Eye (tissue), 1 donor: ENCODE data around the gene MELTF.

Experiments used
- DNase-seq: peaks from one replicate; pipeline ENCODE4 v3.0.0-alpha.2; 2015

Gene MELTF

GRCh38 chr3:197008436-197009209 lies 21.0 kb downstream of the MELTF start:
- no peak for DNase-seq

DNA sequence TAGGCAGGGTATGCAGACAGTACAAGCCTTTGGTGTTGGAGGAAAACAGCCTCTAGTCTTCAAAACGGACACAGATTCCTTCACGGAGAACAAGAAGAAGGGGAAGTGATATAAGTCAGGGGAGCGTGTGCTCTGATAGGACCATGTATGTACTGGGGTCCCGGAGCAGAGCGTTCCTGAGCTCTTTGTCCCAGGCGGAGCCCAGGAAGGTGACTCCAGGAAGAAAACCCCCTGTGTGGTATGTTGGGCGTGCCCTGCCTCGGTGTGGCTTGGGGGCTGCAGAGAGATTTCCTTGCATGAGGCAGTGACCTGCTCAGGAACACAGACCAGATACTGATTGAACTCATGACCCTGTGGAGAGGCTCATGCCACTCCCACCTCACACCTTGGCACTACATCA lies 21.7 kb downstream of the MELTF start:
- DNase-seq = no peak

DNA sequence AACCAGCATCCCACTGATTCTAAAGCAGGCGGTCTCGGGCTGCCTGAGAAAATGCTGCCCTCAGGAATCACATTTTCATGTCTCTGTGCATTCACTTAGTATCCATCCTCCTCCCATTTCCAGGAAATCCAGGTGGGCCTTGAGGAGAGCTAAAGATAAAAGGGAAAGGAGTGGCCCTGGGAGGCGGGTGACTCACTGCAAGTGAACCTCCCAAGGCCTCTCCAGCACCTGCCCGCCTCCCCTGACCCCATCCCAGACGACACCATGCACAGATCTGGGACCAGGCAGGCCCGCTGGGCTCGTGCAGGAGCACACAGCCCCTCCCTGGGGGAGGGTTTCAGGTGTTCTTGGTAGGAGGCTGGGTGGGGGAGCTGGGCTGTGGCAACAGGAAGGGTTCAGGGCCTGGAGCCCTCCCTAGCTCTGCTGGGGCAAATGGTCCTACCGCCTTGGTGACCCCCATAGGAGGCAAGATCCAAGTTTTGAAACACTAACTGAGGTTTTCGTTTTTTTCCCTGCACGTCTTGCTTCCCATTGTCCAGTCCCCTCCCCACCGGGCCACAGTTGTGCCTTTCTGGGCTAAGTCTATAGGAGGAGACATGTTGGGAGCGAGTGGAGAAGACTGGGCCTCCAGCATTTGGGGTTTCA lies 22.2 kb downstream of the MELTF start:
- DNase-seq = no peak

DNA sequence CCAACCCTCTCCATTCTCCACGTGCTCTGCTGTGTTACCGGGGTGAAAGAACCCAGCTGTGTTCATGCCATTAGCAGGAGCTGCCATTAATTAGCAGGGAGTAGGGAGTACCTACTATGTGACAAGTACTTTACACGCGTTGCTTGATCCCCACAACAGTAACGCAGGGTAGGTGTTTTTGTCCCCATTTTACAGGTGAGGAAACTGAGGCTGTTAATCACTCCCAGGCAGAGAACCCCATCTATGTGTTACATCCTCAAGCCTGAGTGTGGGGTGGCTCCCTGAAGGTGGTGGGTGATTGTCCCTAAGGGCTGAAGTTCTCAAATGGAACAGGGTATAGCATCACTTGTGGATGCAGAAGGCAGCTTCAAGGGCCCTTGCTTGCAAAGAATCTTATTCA lies 22.8 kb downstream of the MELTF start:
- DNase-seq = no peak

DNA sequence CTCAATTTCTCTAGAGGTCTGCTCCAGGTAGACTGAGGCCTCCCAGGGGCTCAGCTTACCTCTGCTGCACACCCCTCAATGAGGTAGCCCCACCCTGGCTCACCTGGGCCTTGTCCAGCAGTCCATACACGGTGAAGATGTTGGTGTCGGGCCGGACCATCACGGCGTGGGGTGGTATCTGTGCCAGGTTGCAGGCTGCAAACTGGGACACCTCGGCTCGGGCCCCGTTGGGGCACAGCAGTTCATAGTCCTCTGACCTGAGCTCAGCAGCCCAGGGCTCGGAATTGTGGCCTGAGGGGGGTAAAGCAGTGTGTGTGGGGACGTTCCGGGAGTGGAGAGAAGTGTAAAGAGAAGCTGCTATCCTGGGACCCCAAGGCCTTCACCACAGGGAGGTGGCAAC lies 23.2 kb downstream of the MELTF start:
- no peak for DNase-seq

- DNase-seq = peak; percentile 71
Observed at GRCh38 chr3:197003461-197004385, 25.9 kb downstream of the MELTF start.

- peak; percentile 87 for DNase-seq
Observed at GRCh38 chr3:197002701-197003454, 26.7 kb downstream of the MELTF start.

- DNase-seq = peak; percentile 70
Observed at GRCh38 chr3:197001972-197002700, 27.5 kb downstream of the MELTF start.

GRCh38 chr3:197001106-197001971 lies 28.3 kb downstream of the MELTF start:
- peak; percentile 22 for DNase-seq

- DNase-seq = no peak
Observed at GRCh38 chr3:197000211-197000610, 29.4 kb downstream of the MELTF start.

GRCh38 chr3:196998966-196999760 lies 30.5 kb downstream of the MELTF start:
- DNase-seq = no peak

GRCh38 chr3:196997311-196997710 lies 32.3 kb downstream of the MELTF start:
- DNase-seq = no peak

DNA sequence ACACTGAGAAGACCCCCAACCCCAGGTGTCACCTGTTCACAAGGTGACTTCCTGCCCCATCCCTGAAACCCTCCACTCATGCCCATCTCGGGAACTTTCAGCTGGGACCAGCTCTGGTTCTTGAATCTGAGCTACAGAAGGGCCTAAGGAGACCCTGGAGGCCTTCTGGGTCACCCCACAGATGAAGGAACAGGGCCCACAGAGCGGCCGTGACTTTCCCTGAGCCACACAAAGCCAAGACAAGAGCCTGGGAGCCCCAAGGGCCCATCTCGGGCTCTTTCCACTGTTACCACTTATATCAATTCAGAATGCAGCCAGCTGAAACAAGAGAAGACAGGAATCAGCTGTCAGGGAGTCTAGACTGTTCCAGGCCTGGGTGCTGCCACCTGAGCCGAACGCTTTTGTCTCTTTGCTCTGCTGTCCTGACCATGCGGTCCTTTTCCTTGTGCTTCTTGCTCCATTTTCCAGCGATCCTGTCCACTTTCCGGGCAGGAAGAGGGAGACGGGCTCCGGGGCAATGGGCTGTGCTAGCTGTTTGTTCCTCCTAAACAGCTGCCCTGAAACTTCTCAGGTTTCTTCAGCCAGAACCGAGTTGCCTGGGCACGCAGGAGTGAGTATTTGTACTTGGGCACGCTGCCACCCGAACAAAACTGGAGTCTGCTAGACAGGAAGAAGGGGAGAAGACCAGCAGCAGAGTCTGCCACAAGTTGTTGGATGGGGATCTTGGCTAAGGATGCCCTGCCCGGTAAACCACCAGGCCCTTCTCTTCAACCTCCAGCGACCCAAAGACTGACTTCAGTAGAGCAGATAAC lies 33.0 kb downstream of the MELTF start:
- DNase-seq = no peak

- DNase-seq = no peak
Observed at GRCh38 chr3:196995646-196996355, 33.8 kb downstream of the MELTF start.

GRCh38 chr3:196995027-196995426 lies 34.6 kb downstream of the MELTF start:
- DNase-seq = no peak

DNA sequence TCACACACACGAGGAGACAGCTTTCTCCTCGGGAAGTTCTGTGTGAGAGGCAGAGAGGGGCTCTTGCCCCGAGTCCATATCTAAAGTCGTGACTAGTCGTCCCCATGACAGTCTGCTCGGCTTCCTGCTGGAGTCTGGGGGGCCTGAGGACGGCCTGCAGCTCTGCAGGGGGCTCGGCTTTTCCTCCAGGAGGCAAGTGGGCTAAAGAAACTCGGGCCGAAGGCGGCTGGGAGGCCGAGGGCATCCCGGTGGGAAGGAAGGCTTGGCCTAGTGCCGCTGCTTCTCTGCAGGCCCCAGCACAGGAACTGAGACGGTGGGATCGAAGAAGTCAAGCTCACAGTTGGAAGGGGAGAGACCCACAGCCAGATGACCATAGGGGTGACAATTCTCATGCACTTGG lies 35.6 kb downstream of the MELTF start:
- DNase-seq = no peak

DNA sequence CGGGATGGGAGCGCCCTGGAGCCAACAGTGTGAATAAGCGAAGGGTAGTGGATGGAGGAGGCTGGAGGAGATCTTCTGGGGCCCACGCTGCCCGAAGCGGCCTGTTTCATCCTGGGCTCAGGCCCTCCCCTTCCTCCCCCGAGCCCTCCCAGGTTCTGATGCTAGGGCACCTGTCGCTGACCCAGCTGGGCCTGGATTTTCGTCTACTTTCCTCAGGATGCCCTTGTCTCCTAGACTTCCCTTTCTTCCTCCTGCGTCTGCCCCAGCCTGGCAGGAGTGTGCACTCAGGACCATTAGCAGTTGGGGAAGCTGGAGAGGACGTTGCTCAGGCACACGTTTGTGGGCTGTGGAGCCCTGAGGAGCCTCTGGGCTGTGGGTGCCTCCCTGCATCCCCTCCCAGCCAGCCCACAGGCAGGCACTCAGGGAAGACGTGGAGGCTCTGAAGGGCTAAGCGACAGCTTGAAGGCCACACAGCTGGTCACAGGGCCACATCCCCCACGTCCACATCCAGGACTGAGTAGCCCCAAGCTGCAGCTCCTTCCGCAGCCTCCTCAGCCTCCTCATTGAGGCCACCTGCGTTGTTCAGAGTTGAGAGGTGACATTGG lies 37.1 kb downstream of the MELTF start:
- DNase-seq = no peak
